Ovary (tissue), 9 donors: Measurements from ENCODE around the gene LAMB1. TPM values are rescaled to one million over a fixed set of nuclear protein-coding genes. Genes with fewer than 3 reads are reported as not detected.

ENCODE experiments used
- DNase-seq, 5 donors: peaks; one replicate each; pipeline ENCODE4 v3.0.0-alpha.2; 2019 to 2020
- H3K27ac ChIP-seq, 2 donors: fragments of 200-600 bp; one replicate each; pipeline versions ENCODE4 v1.5.1 to v1.8.0; 2019 to 2022
- H3K27me3 ChIP-seq: fragments of 200-600 bp; one replicate; pipeline ENCODE4 v1.8.0; 2022
- H3K36me3 ChIP-seq: fragments of 200-600 bp; sonication (generic); one replicate; pipeline ENCODE4 v1.5.1; 2019
- H3K4me1 ChIP-seq: one replicate; pipeline ENCODE4 v1.8.1; 2013; ENCODE audit warnings: mild to moderate bottlenecking, moderate library complexity; ENCODE audit not compliant: insufficient read depth
- H3K4me3 ChIP-seq: fragments of 200-600 bp; sonication (generic); one replicate; pipeline ENCODE4 v1.5.1; 2017
- H3K9me3 ChIP-seq, 2 donors: fragments of 200-600 bp in 1 of 2; sonication (generic) in 1 of 2; one replicate each; pipeline versions ENCODE4 v1.5.1 to v1.8.1; 2013 to 2019; ENCODE audit warnings: mild to moderate bottlenecking in 1 of 2, moderate library complexity in 1 of 2
- CTCF ChIP-seq, 3 donors: fragments of 450-650 bp in 2 of 3; fragments of 200-600 bp in 1 of 3; IDR thresholded peaks; one replicate each; pipeline versions ENCODE4 v1.5.1 to v1.8.0; 2016 to 2022; ENCODE audit warnings: antibody characterized with exemption in 3 of 3, mild to moderate bottlenecking in 1 of 3
- EP300 ChIP-seq: sonication (generic); formaldehyde crosslinking; IDR thresholded peaks from one replicate; pipeline ENCODE4 v1.6.1; 2017; ENCODE audit warnings: antibody characterized with exemption
- POLR2A ChIP-seq: fragments of 450-650 bp; IDR thresholded peaks from one replicate; pipeline ENCODE4 v1.6.1; 2017; ENCODE audit warnings: antibody characterized with exemption, mild to moderate bottlenecking, moderate library complexity
- WGBS, 3 donors: extraction: QIAGEN DNeasy Blood & Tissue Kit in 1 of 3; methylation state at CpG; one replicate each; pipeline versions ENCODE4 v1.1.5 to v1.1.7; 2013 to 2017; 5-methylcytosine and 5-hydroxymethylcytosine counted together
- intact Hi-C, 4 donors: fragments of 100-400 bp; cut with DNase I; formaldehyde crosslinking; loops; one replicate each; pipeline versions ENCODE4 v1.11.0 to v1.15.1; 2022 to 2023
- polyA plus RNA-seq, 2 donors: library from polyadenylated mRNA; stranded (reverse); fragments of 200-250 nt in 1 of 2; fragments of 350-450 nt in 1 of 2; fragmentation: Illumina TruSeq in 1 of 2; extraction: RNeasy Lipid Tissue Mini Kit (QIAGEN cat#74804) in 1 of 2; gene quantifications; one replicate each; pipeline ENCODE4 v1.2.3, GENCODE V29; 2013 to 2014
- total RNA-seq, 7 donors: library from RNA; depleted of rRNA in 2 of 7; stranded (reverse); fragments of >200 nt in 2 of 7; fragmentation: NEBNext Ultra II Directional in 3 of 7; extraction: Animal tissue kit (Norgen Biotek cat#: 25700) in 3 of 7; gene quantifications; one replicate each; pipeline versions ENCODE4 v1.1.0 to v1.2.4, GENCODE V29; 2016 to 2023
- donor health status: DM: no; HTN: no; CAD: no; lungs with moderate emphysema.
- donor health status: DM: no; HTN: no; CAD: no.
- donor health status: Bipolar disorder and iron deficiency.
- donor health status: DM: yes; HTN: yes; CAD: no.
- donor health status: DM: no; HTN: no; CAD: no.
- donor health status: DM: yes; HTN: yes; CAD: no.

Gene LAMB1
- total and polyA plus RNA-seq, 9 donors = 10.2 to 151 (median 65.0) TPM

GRCh38 chr7:107953924-107954303, 49.0 kb downstream of the LAMB1 start:
- H3K27ac ChIP-seq = no peak overlapping the region

GRCh38 chr7:107953265-107953923, 49.6 kb downstream of the LAMB1 start:
- H3K27me3 ChIP-seq = no peaks in the 10 kb centered on the region
- H3K36me3 ChIP-seq = no peaks in the 10 kb centered on the region
- 80 to 90% (median 87%) methylated on average over 10 of the region's 10 CpGs for WGBS, 3 donors
- intact Hi-C loops = no loop called here
- TF ChIP-seq POLR2A = no peak
- no peak for TF ChIP-seq CTCF (IDR thresholded peaks at IDR 0.05)
- TF ChIP-seq EP300 = no peak
- no peaks in the 10 kb centered on the region for H3K4me1 ChIP-seq
- no peak overlapping the region for H3K4me3 ChIP-seq
- H3K9me3 ChIP-seq = no peaks in the 10 kb centered on the region
- no peak overlapping the region for H3K27ac ChIP-seq
- DNase-seq = no peak

More at GRCh38 chr7:107953924-107954303, 49.0 kb downstream of the LAMB1 start:
- H3K4me1 ChIP-seq = no peaks in the 10 kb centered on the region
- intact Hi-C loops = no loop called here
- H3K4me3 ChIP-seq = no peak overlapping the region
- TF ChIP-seq CTCF (IDR thresholded peaks at IDR 0.05) = no peak
- no peak for TF ChIP-seq EP300
- no peak for TF ChIP-seq POLR2A
- H3K27me3 ChIP-seq = no peaks in the 10 kb centered on the region
- no peak for DNase-seq
- H3K36me3 ChIP-seq = no peaks in the 10 kb centered on the region
- H3K9me3 ChIP-seq = no peaks in the 10 kb centered on the region
- WGBS, 3 donors = 65 to 72% (median 67%) methylated on average over 2 of the region's 2 CpGs

- Histone ChIP-seq H3K27ac (no peak overlapping the region), H3K4me1 (no peaks in the 10 kb centered on the region), H3K27me3 (no peaks in the 10 kb centered on the region), H3K4me3 (no peak overlapping the region), H3K9me3 (no peaks in the 10 kb centered on the region), H3K36me3 (no peaks in the 10 kb centered on the region)
- TF ChIP-seq POLR2A = no peak
- TF ChIP-seq EP300 = no peak
- no peak for TF ChIP-seq CTCF (IDR thresholded peaks at IDR 0.05)
- DNase-seq = no peak
- intact Hi-C loops = no loop called here
- 88 to 93% (median 90%) methylated on average over 9 of the region's 9 CpGs for WGBS, 3 donors
Measured at GRCh38 chr7:107951896-107952295, 51.1 kb downstream of the LAMB1 start.

GRCh38 chr7:107951172-107951787, 51.7 kb downstream of the LAMB1 start:
- H3K27ac ChIP-seq = no peak overlapping the region
- 94 to 96% (median 95%) methylated on average over 14 of the region's 14 CpGs for WGBS, 3 donors
- no peaks in the 10 kb centered on the region for H3K9me3 ChIP-seq
- no peak for TF ChIP-seq POLR2A
- TF ChIP-seq CTCF (IDR thresholded peaks at IDR 0.05) = no peak
- no peak for TF ChIP-seq EP300
- intact Hi-C loops = no loop called here
- H3K36me3 ChIP-seq = no peaks in the 10 kb centered on the region
- H3K27me3 ChIP-seq = no peaks in the 10 kb centered on the region
- DNase-seq = no peak
- no peak overlapping the region for H3K4me3 ChIP-seq
- H3K4me1 ChIP-seq = no peaks in the 10 kb centered on the region
